Activated naive CD4-positive, alpha-beta T cell treated with anti-CD3 and anti-CD28 coated beads, Interleukin-2, amount 50 U/mL, for 16 hours (primary cell): ENCODE data around the gene NEDD8.

Experiments
- DNase-seq: peaks from one replicate; pipeline ENCODE4 v3.0.0-alpha.2; 2020

NEDD8 gene

DNA sequence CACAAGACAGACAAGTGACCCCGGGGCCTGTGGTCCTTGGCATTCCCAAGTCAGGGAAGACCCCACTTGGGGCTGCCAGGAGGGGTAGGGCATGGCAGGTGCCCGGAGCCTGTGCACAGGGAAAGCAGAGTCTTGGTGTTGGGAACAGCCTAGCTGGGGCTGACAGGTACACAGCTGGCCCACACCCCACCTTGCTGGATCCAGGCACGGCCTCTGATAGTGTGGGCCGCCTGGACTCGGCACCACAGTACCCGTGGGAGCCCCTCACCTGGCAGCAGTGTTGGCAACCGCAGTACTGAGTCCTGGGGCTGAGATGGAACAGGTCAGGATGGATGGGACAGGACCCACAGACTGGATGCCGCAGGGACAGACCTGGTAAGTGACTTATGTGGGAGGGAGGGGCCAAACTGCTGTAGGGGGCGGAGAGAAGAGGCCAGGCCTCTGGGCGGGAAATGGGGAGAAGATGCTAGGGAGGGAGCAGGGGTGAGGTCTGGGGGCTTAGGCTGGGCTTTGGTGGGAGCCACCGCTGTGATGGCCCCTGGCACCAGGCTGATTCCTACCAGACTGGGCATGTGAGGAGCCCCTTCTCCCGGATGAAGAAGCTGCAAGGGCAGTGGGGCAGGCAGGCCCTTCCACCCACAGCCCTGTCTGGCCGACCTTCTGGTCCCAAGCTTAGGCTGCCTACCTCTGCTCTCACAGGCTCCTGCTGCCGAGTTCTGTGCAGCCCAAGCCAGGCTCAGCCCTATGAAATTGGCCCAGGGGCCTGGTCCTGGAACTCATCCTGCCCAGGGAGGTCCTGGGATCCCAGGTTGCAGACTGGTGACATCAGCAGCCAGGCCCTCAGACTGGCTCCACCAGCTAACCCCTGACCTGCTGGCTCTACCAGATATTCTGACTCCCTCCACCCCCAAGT, 30.9 kb upstream of the NEDD8 start, which contains the start of gene TGM1:
Gene TGM1 (minus strand): TSS at position 357 of the 913 bp plus-strand sequence. CDS start 825 bp downstream, outside the sequence.
- no peak for DNase-seq

DNA sequence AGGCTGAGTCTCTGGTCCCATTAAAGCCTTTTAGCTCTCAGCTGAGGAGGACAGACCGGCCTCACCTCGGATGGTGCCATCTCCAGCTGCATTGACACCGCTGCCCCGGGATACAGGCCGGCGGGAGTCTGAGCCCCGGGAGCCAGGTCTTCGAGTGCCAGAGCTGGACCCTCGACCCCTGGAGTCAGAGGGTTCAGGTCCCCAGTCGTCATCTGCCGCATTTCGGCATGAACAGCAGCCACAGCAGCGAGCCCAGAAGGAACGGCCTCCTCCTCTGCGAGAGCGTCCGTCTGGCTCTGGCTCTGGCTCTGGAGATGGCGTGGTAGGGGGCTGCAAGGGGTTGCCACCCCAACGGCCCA, 29.8 kb upstream of the NEDD8 start:
- no peak for DNase-seq

GRCh38 chr14:24261256-24261968, 29.2 kb upstream of the NEDD8 start:
- no peak for DNase-seq

DNA sequence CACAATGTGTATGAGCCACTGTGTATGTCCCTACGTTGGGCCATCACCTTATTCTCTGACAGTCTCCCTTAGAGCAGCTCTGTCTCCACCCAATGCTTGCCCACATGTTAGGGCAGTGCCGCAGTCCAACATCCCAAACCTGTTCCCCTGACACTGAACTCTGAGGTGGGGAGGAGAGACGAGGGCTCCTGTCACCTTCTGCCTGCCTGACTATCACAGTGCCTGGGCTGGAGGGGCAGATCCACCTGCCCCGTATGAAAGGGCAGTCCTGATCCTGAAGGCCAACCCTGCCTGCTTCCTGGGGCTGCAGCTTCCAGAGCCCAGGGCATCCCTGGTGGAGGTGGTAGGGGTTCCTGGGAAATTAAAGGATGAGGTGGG, 28.6 kb upstream of the NEDD8 start:
- DNase-seq = no peak

DNA sequence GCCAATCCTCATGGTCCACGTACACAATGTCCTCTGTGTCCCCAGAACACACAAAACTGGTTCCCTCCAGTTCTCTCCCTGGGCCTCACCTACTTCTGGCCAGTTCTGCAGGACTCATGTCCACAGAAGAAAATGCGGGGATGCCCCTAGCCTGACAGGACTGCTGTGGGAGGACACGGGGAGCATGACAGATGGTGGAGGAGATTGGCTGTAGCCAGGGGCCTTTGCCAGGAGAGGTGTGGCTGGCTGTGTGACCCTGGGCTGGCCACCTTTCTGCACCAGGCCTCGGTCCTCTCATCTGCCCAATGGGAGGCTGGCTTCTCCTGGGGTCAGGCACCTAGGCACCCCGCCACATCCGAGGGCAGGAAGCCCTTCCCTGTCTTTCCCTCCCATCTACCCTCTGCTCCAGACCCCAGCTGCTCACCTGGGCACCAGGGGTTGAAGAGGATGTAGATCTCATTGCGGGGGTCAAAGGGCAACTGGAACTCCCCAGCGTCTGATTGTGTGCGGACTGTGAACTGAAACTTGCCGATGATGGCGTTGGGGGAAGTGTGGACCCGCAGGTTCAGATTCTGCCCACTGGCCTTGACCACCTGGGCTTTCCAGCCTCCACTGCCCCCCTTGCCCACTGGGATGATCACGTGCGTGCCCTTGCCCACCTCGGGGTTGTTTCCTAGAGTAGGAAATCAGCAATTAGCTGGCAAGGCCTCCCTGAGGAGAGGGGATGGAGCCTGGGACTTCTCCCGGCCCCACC, 28.0 kb upstream of the NEDD8 start:
- no peak for DNase-seq

DNA sequence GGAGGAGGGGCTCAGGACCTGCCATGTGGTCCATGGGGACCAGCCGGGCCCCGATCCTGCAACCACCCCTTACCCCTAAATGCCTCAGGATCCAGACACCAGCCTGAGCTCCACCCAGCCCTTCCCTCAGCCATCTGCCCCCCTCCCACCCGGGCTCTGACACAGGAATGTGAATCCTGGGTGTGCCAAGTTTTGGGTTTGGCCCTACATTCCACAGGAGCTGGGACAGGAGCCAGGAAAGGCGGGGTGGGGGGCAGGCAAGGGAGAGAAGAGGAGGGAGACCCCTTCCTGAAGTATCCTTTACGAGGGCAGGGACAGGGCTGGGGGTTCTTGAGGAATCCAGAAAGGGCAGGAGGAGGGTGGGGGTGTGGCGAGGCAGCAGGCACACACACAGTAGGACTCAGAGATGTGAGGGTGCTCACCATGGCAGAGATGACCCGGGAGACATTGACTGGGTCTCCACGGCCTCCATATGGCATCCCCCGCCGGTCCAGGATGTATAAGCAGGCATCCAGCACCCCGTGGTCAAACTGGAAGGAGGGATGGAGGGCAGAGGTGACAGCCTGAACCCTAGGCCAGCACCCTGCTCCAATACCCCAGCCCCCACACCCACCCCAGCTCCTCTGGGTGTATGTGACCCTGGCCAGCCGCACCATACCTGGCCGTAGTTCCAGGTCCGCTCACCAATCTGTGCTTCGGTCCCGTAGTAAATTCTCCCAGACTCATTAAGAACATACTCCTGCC, 27.3 kb upstream of the NEDD8 start:
- no peak for DNase-seq

- no peak for DNase-seq
These were observed 26.5 kb upstream of the NEDD8 start for GRCh38 chr14:24258548-24259265.

DNA sequence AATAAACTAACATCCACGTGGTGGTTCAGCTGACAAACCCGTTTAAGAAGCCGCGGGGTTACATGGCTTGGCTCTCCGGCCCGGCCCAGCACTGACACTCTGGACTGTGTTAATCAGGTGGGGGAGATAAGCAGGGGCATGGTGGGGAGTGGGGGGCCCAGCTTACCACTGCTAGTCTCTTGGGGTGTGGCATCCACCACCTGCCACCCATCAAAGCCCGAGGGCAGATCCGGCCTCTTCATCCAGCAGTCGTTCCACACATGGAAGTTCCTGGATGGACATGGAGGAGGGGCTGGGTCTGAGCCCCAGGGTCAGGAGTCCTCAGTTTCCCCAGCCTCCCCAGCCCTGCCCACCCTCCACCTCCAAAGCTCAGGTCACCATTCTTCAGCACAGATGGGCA, 26.0 kb upstream of the NEDD8 start:
- DNase-seq = no peak

DNA sequence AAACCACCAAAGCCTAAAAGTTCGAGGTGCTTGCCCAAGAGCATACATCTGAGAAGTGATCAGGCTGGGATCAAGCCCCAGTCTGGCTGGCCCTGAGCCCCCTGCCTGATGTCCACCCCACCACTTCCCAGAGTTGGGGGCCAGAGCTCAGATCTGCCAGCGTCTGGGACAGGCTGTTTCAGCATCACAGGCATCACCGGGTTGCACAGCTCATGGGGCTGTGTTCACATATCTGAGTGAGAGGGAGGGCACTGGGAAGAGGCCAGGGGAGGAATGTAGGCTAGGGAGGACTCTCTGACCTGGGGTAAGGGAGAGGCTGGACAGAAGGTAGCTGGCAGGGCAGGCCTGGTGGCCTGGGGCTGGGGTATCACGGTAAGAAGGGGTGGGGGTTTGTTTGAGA, 24.8 kb upstream of the NEDD8 start:
- DNase-seq = no peak

- DNase-seq = no peak
These were observed 24.0 kb upstream of the NEDD8 start for GRCh38 chr14:24255931-24256711.

- DNase-seq = no peak
These were observed 23.3 kb upstream of the NEDD8 start for GRCh38 chr14:24255438-24255837.

- no peak for DNase-seq
These were observed 22.6 kb upstream of the NEDD8 start for GRCh38 chr14:24254630-24255392.

- DNase-seq = no peak
These were observed 21.8 kb upstream of the NEDD8 start for GRCh38 chr14:24253936-24254335.

- DNase-seq = no peak
These were observed 20.3 kb upstream of the NEDD8 start for GRCh38 chr14:24252289-24253124.

DNA sequence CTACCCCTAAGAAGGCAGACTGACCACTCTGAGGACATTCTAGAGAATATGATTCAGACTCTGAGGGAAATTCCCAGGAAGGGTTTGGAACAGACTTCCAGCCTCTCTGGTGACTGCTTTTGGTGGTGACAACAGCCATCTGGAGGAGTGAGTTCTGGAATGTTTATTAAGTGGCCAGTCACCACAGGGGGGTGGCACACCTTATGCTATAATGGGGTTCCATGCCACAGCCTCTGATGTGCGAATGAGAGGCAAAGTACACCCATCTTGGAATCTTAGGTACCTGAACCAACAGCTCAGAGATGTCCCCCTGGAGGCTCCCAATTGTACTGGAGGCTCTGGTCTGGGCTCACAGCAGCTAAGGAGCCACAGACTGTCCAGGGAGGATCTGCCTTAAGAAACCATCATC, 19.7 kb upstream of the NEDD8 start:
- DNase-seq = no peak

- DNase-seq = no peak
These were observed 18.2 kb upstream of the NEDD8 start for GRCh38 chr14:24250354-24250753.

DNA sequence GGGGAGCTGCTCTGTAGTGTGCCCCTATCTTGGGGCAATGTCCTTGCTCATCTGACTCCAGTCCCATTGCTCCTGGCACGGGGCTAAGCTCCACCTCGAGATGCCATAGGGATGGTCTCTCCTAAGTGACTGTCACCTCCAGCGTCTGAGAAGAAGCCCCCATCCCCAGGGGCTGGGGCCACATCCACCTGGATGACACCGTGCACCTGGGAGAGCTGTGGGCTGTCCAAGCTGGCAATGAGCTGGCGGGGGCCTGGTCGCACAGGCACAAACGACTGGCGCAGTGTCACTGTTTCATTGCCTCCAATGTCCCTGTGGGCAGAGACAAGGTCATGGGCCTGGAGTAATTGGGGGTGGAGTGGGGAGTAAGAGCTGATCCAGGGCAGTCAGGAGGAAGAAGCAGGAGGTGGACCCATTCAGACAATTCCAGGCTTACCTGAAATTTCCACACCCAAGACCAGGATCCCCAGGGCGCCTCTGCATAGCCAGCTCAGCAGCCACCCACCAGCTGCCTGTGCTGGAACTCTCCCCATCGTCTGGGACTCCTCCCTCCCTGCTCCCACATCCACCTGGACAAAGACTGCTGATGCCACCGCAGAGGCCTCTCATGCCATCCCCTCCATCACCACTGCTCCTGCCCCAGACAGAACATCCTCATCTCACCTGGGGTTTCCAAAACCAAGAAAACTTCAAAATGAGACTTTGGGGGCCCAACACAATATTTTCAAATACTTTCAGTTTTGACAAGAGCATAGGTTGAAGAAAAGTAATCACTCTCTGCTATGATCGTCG, 17.3 kb upstream of the NEDD8 start:
- DNase-seq = no peak

DNA sequence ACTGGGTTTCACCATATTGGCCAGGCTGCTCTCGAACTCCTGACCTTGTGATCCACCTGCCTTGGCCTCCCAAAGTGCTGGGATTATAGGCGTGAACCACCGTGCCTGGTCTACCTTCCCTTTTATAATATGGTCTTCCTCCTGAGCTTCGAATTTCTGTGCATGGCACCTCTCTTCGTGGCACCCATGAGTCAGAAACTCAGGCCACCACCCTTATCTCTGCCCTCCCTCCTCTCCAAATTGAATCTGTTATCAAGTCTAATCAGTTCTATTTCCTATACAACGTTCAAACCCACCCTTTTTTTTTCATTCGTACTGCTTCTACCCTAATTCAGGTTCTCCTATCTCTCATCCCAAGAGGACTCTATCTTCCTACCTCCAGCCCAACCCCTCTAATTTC, 15.3 kb upstream of the NEDD8 start:
- DNase-seq = no peak

- no peak for DNase-seq
These were observed 14.6 kb upstream of the NEDD8 start for GRCh38 chr14:24246765-24247212.
